Skin of body (tissue), 2 donors: ENCODE measurements around the gene ADAMTS10. TPM values are rescaled to one million over a fixed set of nuclear protein-coding genes. Genes with fewer than 3 reads are reported as not detected.
"Not testable (repeated sequence)": the region's sequence is repeated elsewhere in the genome, so short reads cannot be mapped to it uniquely, and the experiment has no call there.

Experiments
- DNase-seq: peaks from one replicate; lab custom pipeline; 2025; lab: John Stamatoyannopoulos, UW
- total RNA-seq: library from RNA; depleted of rRNA; stranded (reverse); fragments of >200 nt; gene quantifications from one replicate; pipeline ENCODE4 v1.2.3, GENCODE V29; 2014

ADAMTS10 gene
- total RNA-seq, 1 donor from 2014 or later, result 32.7 TPM

DNA sequence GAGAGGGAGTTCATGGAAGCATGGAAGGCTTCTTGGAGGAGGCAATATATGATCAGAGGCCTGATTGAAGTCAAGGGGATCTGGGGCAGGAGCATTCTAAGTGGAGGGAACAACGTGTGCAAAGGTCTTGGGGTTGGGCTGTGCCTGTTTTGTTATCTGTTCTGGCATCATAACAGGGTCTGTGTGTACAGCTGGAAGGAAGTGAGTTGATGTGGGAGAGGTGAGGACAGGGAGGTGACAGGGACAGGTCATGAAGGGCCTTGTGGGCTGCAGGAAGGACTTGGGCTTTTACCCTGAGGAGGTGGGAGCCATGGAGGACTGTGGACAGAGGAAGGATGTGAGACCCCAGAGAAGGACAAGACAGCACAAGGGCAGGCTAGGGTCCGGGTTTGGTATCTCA, 18.7 kb upstream of the ADAMTS10 start:
- DNase-seq, result no peak

DNA sequence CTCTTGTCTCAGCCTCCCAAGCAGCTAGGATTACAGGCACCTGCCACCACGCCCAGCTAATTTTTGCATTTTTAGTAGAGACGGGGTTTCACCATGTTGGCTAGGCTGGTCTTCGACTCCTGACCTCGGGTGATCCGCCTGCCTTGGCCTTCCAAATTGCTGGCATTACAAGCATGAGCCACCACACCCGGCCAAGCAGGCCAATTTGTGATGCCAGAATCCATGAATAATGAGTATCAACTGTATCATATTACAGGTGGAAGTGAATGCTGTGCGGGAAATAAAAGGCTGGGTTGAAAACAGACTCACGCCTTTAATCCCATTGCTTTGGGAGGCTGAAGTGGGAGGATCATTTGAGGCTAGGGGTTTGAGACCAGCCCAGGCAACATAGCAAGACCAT, 16.3 kb upstream of the ADAMTS10 start:
- no peak for DNase-seq

DNA sequence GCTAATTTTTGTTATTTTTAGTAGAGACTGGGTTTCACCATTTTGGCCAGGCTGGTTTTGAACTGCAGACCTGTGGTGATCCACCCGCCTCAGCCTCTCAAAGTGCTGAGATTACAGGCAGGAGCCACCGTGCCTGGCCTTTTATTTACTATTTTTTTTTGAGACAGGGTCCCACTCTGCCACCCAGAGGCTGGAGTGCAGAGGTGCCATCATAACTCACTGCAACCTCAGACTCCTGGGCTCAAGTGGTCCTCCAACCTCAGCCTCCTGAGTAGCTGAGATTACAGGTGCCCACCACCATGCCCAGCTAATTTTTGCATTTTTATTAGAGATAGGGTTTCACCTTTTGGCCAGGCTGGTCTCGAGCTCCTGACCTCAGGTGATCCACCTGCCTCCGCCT, 12.4 kb upstream of the ADAMTS10 start:
- not testable (repeated sequence) for DNase-seq

DNA sequence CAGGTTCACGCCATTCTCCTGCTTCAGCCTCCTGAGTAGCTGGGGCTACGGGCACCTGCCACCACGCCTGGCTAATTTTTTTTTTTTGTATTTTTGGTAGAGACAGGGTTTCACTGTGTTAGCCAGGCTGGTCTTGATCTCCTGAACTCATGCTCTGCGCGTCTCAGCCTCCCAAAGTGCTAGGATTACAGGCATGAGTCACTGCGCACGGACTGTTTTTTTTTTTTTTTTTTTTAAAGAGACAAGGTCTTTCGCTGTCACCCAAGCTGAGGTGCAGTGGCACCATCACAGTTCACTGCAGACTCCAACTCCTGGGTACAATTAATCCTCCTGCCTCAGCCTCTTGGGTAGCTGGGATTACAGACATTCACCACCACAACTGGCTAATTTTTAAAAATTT, 8.2 kb upstream of the ADAMTS10 start:
- DNase-seq, result no peak

DNA sequence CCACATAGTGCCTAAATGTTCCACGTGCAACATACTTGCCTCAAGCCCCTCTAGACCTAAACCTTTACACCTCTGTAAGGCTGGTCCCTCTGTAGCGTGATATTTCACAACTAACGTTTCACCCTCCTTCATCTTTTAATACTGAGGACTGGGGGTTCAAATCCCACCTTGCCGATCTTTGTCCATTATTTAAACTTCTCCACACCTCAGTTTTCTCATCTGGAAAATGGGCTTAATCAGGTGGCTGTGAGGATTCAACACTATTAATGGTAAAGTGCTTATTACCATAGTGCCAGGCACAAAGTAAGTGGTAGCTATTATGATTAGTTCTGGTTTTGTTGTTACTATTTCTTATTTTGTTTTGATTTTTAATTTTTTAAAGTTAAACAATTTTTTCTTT, 7.5 kb upstream of the ADAMTS10 start:
- DNase-seq, result no peak

DNA sequence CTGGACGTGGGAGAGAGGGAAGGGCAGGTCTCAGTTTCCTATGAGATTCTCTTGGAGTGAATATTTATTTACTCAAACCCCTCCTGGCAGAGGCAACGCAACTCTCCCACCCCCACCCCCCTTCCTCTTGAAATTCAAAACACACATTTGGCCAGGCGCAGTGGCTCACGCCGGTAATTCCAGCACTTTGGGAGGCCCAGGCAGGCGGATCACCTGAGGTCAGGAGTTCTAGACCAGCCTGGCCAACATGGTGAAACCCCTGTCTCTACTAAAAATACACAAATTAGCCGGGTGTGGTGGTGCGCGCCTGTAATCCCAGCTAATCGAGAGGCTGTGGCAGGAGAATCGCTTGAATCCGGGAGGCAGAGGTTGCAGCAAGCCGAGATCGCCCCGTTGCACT, 6.8 kb upstream of the ADAMTS10 start:
- not testable (repeated sequence) for DNase-seq

DNA sequence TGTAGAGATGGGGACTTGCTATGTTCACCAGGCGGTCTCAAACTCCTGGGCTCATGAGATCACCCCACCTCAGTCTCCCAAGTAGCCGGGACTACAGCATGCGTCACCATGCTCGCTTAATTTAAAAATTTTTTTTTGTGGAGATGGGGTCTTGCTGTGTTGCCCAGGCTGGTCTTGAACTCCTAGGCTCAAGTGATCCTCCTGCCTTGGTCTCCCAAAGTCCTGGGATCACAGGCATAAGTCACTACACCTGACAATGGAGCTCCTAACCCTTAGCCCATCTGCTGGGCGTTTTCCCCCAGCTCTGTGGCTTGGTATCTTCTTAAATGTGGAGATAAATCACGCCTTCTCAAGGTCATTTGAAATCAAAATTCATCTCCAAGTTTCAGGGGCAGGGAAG, 6.3 kb upstream of the ADAMTS10 start:
- no peak for DNase-seq

DNA sequence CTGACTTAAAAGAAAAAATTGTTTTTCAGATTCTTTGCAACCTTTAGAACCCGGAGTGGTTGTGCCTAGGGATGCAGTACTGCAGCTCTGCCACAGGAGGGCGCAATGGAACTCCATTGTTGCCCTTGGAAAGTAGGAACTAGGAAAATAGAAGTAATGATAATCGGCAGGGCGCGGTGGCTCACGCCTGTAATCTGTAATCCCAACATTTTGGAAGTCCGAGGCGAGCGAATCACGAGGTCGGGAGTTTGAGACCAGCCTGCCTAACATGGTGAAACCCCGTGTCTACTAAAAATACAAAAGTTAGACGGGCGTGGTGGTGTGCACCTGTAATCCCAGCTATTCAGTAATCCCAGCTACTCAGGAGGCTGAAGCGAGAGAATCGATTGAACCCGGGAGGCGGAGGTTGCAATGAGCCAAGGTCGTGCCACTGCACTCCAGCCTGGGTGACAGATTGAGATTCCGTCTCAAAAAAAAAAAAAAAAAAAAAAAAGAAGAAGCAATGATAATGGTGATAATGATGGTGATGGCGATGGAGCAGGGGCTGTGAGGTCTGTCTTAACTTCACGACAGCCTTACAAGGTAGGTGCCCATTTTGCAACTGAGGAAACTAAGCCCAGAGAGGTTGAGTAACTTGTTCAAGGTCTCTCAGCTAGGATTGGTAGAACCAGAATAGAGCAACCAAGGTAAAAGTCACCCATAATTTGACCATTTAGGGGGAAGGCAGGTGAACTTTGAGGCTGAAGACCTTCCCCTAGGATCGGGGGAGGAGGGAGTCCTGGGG, 5.5 kb upstream of the ADAMTS10 start:
- peak; percentile 32 for DNase-seq

DNA sequence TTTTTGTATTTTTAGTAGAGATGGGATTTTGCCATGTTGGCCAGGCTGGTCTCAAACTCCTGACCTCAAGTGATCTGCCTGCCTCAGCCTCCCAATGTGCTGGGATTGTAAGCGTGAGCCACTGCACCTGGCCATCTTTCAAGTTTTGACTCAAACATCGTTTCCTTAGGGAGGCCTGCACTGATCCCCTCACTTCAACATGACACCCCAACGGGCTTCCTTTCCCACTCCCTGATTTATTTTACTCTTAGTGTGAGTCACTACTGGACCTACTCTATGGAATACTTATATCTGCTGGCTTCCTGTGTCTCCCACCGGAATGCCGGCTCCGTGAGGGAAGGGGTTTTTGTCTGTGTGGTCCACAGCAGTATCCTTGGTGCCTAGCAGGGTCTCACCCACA, 4.5 kb upstream of the ADAMTS10 start:
- no peak for DNase-seq

DNA sequence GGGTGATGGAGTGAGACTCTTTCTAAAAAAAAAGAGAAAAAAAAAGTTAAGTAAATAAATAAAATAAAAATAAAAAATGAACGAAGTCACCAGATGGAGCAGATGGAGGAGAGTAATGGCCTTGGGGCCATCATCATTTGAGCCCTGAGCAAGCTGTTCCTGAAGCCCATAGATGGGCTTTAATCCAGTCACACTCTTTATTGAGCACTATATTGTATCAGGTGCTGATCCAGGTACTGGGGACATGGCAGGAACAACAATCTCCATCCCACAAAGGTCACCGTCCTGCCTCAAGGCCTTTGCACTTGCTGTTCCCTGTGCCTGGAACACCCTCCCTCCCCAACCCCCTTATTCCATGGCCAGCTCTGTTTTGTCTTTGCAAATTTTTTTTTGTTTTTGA, 3.9 kb upstream of the ADAMTS10 start:
- no peak for DNase-seq

DNA sequence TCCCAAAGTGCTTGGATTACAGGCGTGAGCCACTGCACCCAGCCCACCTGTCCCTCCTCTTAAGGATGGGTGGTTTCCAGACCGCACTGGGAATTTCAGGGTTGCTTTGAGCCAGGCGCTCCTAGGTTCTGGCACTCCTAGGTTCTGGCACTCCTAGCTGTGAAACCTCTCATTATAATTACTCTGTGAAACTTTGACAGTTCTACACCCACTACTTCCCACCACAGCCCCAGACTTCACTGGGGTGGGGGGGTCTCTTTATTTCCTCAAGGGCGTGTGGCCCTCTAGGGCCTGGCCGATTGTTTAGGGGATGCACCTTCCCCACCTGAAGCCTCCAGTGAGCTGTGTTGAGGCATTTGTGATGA, 2.3 kb upstream of the ADAMTS10 start:
- no peak for DNase-seq

DNA sequence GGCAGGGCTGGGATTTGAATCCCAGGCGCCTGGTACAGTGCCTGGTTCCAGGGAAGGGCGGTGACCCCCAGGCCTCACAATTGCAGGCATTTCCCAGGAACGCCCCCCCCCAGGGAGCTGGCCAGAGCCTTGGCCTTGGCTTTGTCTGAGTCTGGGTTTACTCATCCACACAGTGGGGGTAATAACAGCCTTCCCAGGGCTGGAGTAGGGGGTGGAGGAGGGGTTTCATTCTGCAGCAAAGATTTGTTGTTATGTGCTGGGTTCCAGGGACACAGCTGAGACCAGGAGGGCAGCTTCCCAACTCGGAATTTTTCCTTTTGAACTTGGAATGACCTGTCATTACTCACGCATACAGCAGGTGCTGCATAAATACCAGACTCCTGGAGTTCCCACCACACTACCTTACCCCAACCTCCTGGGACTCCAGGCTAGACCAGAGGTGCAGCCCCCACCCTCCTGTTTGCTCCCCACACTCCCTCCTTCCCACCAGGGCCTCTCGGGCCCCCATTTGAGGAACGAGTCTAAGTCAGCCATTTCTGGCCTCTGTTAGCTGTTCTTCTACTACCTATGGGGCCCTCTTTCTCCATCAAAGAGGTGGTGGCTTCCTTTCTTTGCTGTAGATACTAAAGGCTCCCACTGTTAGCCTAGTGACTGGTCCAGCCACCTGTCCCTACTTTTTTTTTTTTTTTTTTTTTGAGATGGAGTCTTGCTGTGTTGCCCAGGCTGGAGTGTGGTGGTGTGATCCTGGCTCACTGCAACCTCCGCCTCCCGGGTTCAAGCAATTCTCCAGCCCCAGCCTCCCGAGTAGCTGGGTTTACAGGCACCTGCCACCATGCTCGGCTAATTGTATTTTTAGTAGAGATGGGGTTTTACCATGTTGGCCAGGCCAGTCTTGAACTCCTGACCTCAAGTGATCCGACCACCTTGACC, 1.6 kb upstream of the ADAMTS10 start:
- peak; percentile 56 for DNase-seq

DNA sequence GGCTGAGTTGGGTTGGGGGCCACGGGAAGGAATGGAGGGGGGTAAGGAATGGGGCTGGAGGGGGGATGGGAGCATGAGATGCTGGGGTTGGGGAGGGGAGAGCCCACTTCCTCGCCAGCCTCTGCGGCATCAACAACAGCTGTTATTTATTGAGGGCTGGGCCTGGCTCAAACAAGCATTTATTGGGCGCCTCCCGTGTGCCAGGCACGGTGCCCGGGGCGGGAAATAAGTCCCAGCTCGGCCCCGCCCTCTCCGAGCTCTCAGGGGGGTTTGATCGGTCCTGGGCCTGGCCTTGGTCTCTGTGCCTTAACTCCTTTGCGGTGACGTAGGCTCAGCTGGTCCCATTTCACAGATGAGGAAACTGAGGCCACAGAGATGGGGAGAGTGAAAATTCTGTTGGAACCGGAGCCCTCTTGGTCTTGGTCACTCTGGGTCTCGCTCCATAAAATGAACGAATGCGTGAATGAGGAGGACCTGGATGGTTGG, 919 bp upstream of the ADAMTS10 start:
- peak; percentile 56 for DNase-seq

DNA sequence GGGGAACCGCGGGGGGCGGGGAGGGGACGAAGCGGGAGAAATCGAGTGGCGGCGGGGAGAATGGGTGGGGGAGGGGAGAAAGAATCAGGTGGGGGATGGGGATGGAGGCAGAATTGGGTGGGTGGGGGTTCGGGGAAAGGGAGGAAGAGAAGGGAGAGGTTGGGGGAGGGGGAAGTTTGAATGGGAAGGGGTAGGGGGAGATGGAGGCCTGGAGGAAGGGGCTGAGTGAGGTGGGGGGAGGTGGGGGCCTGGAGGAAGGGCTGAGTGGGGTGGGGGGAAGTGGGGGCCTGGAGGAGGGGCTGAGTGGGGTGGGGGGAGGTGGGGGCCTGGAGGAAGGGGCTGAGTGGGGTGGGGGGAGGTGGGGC, 403 bp upstream of the ADAMTS10 start:
- DNase-seq, result no peak

DNA sequence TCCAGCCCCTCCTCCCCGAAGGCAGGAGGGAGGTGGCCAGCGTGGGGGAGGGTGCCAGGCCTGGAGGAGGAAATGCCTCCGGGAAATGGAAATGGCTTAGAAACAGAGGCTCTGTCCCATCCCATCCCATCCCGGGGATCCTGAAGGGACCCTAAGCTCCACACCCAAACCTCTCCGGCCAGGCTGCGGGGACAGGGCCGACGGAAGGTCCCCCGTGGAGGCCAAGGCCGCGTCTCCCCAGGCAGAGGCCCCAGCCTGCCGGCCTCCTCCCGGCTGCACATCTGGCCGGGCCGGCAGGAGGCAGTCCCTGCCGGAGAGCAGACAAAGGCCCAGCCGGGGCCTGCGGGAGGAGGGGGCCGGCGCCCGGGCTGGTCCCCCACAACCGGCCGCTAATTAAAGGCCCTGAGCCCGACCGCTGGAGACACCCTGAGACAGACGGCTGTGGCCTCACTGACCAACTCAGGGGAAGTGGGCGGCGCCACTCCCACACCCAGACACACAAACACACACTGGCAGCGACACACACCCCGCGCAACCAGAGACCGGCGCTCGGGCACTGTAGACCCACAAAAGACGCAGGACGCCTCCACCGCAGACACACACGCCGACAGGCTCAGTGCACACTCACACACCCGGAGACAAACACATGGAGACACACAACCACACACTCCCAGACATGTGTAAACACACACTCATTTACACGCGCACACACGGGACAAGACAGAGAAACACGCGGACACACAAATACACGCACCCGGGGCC, 1.1 kb downstream of the ADAMTS10 start:
- DNase-seq, result peak; percentile 68

DNA sequence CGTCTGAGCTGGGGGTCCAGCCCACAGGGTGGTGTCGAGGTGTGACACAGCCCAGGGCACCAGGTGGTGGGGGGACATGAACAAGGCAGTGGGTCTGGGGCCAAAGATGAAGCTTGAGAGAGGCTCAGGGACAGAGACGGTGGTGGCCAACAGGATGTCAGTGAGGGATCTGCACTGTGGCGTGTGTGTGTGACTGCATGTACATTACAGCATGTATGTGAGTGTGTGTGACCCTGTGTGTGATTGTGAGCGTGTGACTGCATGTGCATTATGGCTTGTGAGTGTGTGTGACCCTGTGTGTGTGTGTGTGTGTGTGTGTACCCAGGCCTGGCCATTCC, 1.6 kb downstream of the ADAMTS10 start:
- DNase-seq, result peak; percentile 29

DNA sequence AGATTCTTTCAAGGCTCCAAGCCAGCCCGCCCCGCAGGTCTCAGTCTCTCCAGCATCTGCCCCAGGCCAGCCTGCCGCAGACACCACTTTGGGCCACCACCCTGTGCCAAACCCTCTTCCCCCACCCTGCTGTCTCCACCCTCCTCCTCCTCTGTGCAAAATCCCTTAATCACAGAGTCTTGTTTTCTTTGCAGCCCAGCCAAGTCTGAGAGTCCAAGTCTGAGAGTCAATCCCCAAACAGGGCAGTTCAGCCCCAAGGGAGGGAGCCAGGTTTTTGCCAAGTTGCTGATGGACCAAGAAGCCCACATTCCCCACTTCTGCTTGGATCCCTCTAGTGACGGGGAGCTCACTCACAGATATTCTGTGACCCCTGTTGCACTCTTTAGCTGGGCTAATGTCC, 3.1 kb downstream of the ADAMTS10 start:
- DNase-seq, result no peak

DNA sequence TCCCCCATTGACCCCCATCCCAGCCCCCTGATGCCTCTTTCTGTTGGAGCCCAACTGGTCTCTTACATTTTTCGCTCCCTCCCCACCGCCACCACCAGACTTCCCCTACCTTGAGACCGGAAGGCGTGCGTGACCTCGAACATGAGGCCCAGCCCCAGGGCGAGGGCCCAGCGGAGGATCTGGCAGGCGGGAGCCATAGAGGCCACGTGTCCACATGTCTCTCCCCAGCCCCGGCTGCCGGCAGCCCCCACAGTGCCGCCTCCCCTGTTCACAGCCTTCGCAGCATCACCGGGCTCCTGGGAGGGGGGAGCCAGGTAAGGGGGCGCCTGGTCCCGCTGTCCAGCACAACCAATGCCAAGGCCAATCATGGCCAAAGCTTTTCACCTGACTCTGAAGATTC, 5.0 kb downstream of the ADAMTS10 start:
- DNase-seq, result no peak

DNA sequence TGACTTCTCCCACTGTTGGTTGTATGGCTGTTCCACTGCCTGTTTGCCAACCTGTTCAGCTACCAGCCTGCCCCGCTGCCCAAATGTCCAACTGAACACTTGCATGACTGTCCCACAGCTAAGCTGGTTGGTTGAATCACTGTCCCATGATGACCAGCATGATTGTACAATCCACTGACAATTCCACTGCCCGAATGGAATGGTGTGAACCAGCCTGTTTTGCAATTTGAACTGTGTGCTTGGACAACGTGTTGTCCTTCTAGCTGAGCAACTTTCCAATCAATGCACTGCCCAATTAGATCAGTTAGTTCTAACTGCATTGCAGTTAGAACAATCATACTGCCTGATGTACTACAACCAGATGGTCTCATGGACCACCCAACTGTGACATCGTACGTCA, 8.7 kb downstream of the ADAMTS10 start:
- no peak for DNase-seq

DNA sequence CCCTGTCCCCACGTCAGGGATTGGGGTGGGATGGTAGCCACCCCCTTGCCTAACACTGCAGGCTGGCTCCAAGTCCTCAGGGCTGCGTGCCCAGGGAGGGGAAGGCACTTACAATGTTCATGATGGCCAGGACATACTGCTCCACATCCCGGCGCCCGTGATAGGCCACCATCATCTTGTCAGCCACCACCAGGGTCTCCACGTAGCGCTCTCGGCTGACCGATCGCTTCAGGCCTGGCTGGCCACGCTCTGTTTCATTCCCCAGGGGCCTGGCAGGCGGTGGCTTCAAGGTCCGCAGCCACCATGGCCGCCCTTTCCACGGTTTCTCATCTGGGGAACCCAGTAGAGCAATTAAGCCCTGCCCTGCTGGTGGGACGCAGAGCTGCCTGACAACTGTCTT, 9.7 kb downstream of the ADAMTS10 start:
- DNase-seq, result no peak

DNA sequence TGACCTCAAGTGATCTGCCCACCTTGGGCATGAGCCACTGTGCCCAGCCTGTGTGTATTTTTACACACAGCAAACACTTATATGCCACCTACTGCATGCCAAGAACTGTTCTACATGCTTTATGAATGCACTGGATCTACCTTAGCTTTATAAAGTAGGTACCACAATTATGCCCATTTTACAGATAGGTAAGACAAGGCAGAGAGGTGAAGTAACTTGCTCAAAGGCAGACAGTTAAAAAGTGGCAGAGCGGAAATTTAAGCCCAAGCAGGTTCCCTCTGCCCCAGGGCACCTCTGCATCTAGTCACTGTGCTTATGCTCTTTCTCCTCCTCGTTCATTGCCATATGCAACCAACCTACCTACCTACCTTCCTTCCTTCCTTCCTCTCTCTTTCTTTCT, 10.5 kb downstream of the ADAMTS10 start:
- no peak for DNase-seq

DNA sequence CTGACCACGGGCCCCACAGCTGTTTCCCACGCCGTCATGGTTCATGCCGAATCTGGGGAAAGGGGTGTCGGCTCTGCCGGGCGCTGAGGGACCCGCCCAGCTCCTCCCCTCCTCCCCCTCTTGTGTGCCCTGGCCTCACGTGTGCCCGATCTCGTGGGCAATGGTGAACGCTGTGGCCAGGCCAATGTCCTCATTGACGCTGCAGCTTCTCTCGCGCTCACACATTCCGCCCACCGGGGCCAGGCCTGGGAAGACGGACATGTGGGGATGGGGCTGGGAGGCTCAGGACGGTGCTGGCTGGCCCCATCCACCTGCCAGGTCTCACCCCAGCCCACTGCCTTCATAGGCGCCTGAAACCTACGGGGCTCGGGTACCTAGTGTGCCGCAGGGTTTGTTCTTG, 14.3 kb downstream of the ADAMTS10 start:
- no peak for DNase-seq
